Osteoblast (primary cell): ENCODE results near the gene DAPK3. TPM values are rescaled to one million over a fixed set of nuclear protein-coding genes. Genes with fewer than 3 reads are reported as not detected.
A peak's percentile ranks its signal among the peaks of the same experiment; 100 is the strongest.

Experiments
- DNase-seq: peaks from one replicate; pipeline ENCODE4 v3.0.0; 2011; ENCODE audit warnings: low spot score, mixed read lengths; ENCODE audit not compliant: insufficient read length; ENCODE audit errors: missing footprints
- H2AFZ ChIP-seq: 2 replicates; pipeline ENCODE4 v1.6.0; 2011; ENCODE audit warnings: mild to moderate bottlenecking, low read length
- H3K27ac ChIP-seq: 2 replicates; pipeline ENCODE4 v1.5.1; 2011; ENCODE audit warnings: mild to moderate bottlenecking, low read depth, low read length, moderate library complexity
- H3K27me3 ChIP-seq: 2 replicates; pipeline ENCODE4 v1.6.0; 2012; ENCODE audit warnings: mild to moderate bottlenecking, control low read depth, inconsistent platforms, low read length, moderate library complexity; ENCODE audit not compliant: insufficient read depth
- H3K36me3 ChIP-seq: 2 replicates; pipeline ENCODE4 v1.5.1; 2011; ENCODE audit warnings: mild to moderate bottlenecking, low read length, control low read depth, moderate library complexity; ENCODE audit not compliant: insufficient read depth
- H3K4me1 ChIP-seq: 2 replicates; pipeline ENCODE4 v1.5.1; 2011; ENCODE audit warnings: mild to moderate bottlenecking, low read length, control low read depth, moderate library complexity; ENCODE audit not compliant: insufficient read depth
- H3K4me2 ChIP-seq: 2 replicates; pipeline ENCODE4 v1.6.0; 2011; ENCODE audit warnings: mild to moderate bottlenecking, low read length; ENCODE audit not compliant: insufficient read depth
- H3K4me3 ChIP-seq: fragments of 200-600 bp; sonication (generic); 3 replicates; pipeline ENCODE4 v1.5.1; 2012; ENCODE audit warnings: mild to moderate bottlenecking, low read length, inconsistent platforms; ENCODE audit not compliant: insufficient read depth
- H3K79me2 ChIP-seq: 2 replicates; pipeline ENCODE4 v1.6.0; 2012; ENCODE audit warnings: mild to moderate bottlenecking, low read length, control low read depth, inconsistent platforms; ENCODE audit not compliant: insufficient read depth
- H3K9me3 ChIP-seq: 2 replicates; pipeline ENCODE4 v1.5.1; 2011; ENCODE audit warnings: low read depth, low read length, control low read depth
- H4K20me1 ChIP-seq: 2 replicates; pipeline ENCODE4 v1.6.0; 2012; ENCODE audit warnings: mild to moderate bottlenecking, low read length, control low read depth; ENCODE audit not compliant: insufficient read depth
- total RNA-seq: library from RNA; depleted of rRNA; stranded (reverse); fragments of >200 nt; gene quantifications from 2 replicates; pipeline ENCODE4 v1.2.3, GENCODE V29; 2012
- TF ChIP-seq, protein P1 (sequence below): IDR thresholded peaks from 2 replicates; pipeline ENCODE4 v1.5.1; 2011; ENCODE audit warnings: mild to moderate bottlenecking, low read depth, low read length, moderate library complexity; ENCODE audit errors: extremely low read depth

DAPK3 gene
- total RNA-seq, 1 donor: 131 TPM

DNA sequence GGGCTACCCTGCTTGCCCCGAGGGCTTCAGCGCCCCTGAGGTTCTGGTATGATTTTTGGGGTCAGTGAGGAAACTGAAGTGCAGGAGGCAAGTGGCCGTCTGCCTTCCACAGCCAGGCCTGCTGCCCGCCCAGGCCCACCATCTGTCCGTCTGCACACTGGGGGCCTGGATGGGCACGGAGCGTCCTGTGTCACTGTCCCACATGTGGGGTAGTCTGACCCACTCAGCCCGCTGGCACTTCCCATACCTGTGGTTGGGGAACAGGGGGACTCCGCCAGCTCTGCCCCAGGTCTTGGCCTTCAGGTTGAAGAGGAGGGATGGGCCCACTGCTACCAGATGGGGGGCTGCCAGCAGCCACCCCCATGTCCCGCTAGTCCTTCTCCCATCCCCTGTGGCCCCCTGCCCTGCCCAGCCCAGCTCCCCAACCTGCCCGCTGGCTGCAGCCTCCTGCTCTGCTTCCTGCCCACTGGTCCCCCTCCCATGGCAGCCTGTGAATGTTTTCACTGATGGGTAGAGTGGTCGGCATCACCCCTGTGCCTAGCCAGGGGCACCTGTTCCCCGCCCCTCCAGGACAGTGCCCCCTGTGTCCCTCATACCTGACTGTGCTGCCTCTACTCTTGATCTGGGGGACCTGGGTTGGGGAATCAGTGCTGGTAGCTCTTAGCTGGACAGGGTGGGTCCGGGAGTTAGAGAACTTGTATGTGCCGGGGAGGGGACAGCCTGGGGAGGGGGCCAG, 46.2 kb upstream of the DAPK3 start:
- TF ChIP-seq, protein P1, sequence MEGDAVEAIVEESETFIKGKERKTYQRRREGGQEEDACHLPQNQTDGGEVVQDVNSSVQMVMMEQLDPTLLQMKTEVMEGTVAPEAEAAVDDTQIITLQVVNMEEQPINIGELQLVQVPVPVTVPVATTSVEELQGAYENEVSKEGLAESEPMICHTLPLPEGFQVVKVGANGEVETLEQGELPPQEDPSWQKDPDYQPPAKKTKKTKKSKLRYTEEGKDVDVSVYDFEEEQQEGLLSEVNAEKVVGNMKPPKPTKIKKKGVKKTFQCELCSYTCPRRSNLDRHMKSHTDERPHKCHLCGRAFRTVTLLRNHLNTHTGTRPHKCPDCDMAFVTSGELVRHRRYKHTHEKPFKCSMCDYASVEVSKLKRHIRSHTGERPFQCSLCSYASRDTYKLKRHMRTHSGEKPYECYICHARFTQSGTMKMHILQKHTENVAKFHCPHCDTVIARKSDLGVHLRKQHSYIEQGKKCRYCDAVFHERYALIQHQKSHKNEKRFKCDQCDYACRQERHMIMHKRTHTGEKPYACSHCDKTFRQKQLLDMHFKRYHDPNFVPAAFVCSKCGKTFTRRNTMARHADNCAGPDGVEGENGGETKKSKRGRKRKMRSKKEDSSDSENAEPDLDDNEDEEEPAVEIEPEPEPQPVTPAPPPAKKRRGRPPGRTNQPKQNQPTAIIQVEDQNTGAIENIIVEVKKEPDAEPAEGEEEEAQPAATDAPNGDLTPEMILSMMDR: no peak
- H3K79me2 ChIP-seq: peaks cover 88% of the 10 kb centered on the region
- H3K4me1 ChIP-seq: no peaks in the 10 kb centered on the region

DNA sequence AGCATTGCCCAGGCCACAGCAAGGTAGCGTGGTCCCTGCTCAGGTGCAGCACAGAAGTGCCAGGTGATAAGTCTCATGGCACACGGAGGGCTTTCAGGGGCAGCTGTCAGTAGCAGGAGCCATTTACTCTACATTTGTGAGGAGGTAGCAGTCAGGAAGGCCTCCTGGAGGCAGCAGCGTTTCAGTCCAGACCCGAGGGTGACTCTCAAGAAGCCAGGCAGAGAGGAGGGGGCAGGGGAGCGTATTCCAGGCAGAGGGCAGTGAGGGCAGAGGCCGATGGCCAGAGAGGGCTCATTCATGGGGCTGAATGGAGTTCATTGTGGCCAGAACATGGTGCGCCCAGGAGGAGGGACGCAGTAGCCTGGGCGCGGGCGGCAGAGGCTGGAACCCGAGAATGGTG, 45.6 kb upstream of the DAPK3 start:
- H3K36me3 ChIP-seq: peaks cover 25% of the 10 kb centered on the region
- DNase-seq: peak; percentile 82
- TF ChIP-seq, protein P1: no peak
- no peak overlapping the region for H3K4me3 ChIP-seq
- H2AFZ ChIP-seq: no peak overlapping the region
- H3K9me3 ChIP-seq: no peaks in the 10 kb centered on the region
- no peaks in the 10 kb centered on the region for H3K27me3 ChIP-seq
- H3K4me2 ChIP-seq: no peak overlapping the region
- H4K20me1 ChIP-seq: peaks cover 59% of the 10 kb centered on the region
- peaks cover 88% of the 10 kb centered on the region for H3K79me2 ChIP-seq
- H3K27ac ChIP-seq: no peak overlapping the region
- H3K4me1 ChIP-seq: no peaks in the 10 kb centered on the region

More for the DNA sequence above, 46.2 kb upstream of the DAPK3 start:
- Histone ChIP-seq H3K36me3 (peaks cover 23% of the 10 kb centered on the region), H3K27ac (no peak overlapping the region), H3K4me2 (no peak overlapping the region), H3K4me3 (no peak overlapping the region), H2AFZ (no peak overlapping the region), H3K9me3 (no peaks in the 10 kb centered on the region), H4K20me1 (peaks cover 59% of the 10 kb centered on the region), H3K27me3 (no peaks in the 10 kb centered on the region)
- peak; percentile 74 for DNase-seq

DNA sequence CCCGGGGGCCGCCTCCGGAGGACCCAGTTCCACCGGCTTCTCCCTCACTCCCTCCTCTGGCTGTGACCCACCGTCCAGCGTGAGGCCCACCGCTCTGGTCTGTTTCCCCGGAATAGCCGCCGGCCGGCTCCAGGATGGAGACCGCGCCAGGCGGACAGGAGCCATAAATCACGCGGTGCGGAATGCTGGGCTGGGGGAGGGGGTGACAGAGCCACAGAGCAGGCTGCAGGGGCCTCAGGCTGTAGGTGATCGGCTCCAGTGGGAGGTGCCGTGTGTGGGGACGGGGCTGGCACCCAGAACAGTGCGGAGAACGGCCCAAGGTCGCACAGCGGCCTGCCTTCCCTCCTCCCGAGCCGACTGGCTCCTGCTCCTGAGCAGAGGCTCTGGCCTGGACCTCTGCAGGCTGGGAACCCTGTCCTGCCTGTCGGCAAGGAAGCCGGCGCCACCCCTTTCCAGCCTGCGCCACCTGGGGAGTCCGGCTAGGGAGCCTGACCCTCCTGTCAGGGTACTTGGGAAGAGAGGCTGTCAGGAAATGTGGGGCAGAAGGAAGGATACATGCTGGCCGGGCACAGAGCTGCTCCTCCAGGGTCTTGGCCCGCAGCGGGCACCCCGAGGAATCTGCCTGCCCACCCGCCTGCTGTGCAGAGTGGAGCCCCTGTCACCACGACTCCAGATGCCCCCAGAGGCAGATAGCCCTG, 45.0 kb upstream of the DAPK3 start:
- peaks cover 27% of the 10 kb centered on the region for H3K36me3 ChIP-seq
- no peak overlapping the region for H3K4me3 ChIP-seq
- no peaks in the 10 kb centered on the region for H3K4me1 ChIP-seq
- no peak overlapping the region for H3K4me2 ChIP-seq
- TF ChIP-seq, protein P1: no peak
- peaks cover 63% of the 10 kb centered on the region for H4K20me1 ChIP-seq
- H3K79me2 ChIP-seq: peaks cover 88% of the 10 kb centered on the region
- peak; percentile 66 for DNase-seq
- H3K27me3 ChIP-seq: no peaks in the 10 kb centered on the region
- H2AFZ ChIP-seq: no peak overlapping the region
- no peak overlapping the region for H3K27ac ChIP-seq
- H3K9me3 ChIP-seq: no peaks in the 10 kb centered on the region
